ENCODE results near the gene BEGAIN.

Gene BEGAIN

GRCh38 chr14:100548295-100548655, 38.9 kb downstream of the BEGAIN start:
- DNase-seq, result no peak

DNA sequence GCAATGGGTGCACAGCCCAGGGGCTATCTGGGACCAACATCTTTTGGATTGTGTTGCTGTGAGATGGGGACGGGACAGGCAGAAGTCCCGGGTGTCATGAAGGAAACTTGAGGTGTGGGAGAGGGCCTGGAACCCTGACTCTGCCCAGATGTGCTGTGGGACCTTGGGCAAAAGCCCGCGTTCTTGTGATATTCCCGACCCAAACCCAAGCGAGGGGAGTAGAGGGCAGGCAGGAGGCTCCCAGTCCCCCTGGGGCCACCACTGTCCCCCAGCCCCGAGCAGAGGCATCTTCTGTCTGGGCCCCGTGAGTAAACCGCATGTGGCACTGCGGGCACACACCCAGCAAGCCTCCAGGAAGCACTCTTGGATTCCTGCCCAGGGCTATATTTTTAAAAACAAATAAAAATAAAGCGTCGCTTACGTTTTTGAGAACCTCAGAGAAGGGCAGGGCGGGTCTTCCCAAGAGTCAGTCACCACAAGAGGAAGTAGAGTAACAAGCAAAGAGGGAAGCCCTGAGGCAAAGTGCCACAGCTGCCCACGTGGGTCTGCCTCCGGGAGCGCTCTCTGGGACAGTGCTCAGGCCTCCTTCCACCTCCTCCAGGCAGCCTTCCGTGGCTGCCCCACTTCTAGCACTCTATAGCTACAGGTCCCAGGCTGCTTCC, 39.5 kb downstream of the BEGAIN start:
- DNase-seq, result no peak

DNA sequence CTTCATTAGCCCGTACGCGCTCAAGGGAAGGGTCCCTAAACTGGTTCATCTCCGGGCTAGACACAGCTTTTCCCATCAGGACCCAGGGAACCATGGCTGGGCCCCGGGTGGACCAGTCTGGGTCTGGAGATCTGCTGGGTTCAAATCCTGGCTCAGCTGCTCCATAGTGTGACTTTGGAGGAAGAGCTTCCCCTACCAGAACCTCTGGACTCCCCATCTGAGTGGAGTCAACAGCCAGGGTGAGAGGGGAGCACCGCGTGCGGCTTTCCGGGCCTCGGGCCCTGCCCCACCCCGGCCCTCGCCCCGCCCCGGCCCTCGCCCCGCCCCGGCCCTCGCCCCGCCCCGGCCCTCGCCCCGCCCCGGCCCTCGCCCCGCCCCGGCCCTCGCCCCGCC, 41.2 kb downstream of the BEGAIN start:
- no peak for DNase-seq

DNA sequence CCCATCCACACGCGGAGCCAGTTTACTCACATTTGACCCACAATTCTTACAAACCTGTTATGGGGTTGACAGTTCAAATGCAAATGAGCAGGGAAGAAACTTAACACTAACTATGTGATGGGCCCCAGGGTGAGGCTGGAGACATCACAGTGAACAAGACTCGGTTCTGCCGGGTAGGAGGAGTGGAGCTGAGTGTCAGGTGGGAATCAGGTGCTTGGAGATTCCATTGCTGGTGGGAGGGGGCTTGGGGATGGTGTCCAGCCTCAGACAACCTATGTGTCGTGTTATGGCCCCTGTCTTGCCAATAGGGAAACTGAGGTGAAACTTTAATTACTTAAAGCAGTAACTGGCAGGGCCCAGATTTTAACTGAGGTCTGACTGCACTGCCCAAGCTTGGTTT, 41.9 kb downstream of the BEGAIN start:
- DNase-seq, result no peak

GRCh38 chr14:100544506-100545141, 42.6 kb downstream of the BEGAIN start:
- no peak for DNase-seq

- DNase-seq, result no peak
Measured at GRCh38 chr14:100543471-100544455, 43.5 kb downstream of the BEGAIN start.

- no peak for DNase-seq
Measured at GRCh38 chr14:100542619-100543205, 44.5 kb downstream of the BEGAIN start.

- DNase-seq, result no peak
Measured at GRCh38 chr14:100541621-100542560, 45.3 kb downstream of the BEGAIN start.

GRCh38 chr14:100540926-100541620, 46.1 kb downstream of the BEGAIN start:
- DNase-seq, result no peak

DNA sequence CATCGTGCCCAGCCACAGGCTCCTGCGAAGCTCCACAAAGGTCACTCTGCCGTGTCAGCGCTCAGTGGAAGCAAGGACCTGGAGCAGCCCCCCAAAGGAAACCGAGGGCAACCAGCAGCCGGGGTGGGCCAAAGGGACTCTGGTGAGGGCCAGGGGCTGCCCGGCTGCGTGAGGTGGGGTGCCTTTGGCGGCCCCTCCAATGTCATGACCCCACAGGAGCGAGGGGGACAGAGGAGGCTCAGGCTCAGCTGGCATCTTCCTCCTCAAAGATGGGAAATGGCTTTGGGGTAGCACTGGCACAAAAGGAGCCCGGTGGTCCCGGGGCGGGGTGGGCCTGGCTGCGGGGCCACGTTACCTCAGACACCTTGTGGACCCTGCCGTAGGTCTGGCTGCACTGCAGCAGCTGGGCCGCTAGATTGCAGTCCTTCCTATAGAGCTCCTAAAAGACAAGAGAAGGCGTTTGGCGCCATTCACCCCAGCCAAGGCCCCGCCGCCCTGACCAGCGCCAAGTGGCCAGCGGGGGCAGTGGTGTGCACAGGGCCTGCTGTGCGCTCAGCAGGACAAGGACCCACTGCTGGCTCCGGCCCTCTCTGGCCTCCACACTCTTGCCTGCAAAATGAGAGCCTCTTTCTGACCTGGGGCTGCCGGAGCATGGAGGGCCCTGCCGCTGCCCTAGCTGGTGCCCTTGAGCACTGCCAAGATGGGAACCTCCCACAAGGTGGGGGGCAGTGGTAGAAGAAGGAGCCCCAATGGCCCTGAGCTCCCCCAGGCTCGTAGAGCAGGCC, 46.9 kb downstream of the BEGAIN start:
- DNase-seq, result no peak

DNA sequence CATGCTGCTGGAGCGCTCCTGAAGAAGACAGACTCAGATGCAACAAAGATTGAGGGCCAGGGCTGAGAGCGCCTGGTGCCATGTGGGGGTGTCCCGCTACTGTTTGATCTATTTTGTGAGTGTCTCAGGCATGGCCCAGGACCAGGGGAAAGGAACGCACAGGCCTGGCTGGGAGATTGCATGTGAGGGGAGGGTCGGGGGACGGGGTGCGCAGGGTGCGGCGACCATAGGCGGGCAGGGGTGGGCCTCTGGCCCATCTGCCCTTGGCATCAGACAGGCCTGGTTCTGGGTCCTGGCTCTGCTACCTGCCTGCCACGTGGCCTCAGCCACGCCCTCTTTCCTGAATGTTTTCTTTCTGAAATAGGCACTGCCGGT, 47.5 kb downstream of the BEGAIN start:
- DNase-seq, result no peak

- DNase-seq, result no peak
Measured at GRCh38 chr14:100539003-100539660, 48.1 kb downstream of the BEGAIN start.

GRCh38 chr14:100538351-100539002, 48.7 kb downstream of the BEGAIN start:
- no peak for DNase-seq

DNA sequence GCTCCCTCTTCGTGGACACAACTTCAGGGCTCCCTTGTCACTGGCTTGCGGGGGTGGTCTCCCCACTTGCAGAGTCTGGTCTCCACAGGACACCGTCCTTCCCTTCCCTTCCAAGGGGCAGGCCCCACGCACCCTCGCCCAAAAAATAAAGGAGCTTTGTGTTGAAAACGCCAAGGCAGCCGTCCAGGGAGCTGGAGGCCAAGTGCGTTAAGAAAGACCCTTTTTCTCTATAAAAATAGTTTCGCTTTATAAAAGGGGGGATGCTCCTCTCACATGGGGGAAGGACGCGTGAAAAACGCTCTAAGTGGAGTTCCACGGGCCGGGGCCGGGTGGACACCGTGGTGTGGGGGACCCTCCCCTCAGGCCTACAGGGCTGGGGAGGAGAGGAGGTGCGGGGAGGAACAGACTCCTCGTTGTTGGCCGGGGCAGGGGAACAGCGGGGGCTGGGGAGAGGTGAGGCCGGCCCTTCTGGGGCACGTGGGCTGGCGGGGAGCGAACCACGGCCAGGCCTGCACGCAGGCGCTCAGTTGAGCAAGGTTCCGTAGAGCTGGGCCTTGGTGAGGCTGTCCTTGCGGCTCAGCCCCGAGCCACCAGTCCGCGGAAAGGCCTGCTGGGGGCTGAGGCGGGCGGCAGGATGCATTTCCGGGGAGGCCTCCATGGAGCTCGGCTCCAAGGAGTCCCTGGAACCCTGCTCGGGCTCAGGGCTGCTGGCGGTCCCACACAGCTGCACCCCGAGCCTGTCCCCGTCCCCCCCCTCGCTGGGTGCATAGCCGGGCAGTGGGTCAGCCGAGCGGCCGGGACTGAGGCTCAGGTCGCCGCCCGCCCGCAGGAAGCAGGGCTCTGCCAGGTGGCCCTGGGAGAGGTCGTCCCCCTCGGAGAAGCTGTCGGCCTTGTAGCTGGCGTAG, 49.5 kb downstream of the BEGAIN start:
- DNase-seq, result no peak

DNA sequence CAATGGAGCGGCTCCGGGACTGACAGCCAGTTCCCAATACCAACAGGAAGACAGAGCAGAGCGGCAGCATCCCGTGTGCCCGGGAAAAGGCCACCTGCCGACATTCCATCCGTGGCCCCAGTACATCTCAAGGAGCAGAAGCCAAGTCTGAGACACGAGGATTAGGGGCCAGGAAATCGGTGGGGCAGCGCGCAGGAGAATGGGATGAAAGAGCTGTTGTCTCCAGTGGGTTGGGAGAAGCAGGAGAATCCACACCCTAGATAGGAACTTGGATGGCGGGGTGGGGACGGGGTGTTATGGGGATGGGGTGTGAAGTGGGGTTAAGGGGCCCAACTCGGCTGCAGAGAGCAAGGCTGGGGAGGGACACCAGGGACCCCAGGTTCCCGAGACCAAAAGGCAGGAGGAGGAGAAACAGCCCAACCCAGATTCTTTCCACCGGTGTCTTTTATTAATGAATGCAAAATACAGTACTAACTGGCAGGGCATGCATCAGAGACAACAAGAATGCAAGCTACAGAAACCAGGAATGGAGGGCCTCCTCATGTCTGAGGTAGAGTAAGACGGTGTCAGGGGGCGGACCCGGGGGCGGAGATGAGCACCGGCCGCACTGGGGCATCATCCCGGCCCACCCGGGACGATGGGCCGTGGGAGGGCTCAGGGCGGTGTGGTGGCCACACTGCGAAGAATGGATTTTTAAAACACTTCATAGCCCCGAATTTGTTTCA, 50.3 kb downstream of the BEGAIN start:
- DNase-seq, result no peak

GRCh38 chr14:100536121-100536510, 51.1 kb downstream of the BEGAIN start:
- no peak for DNase-seq

DNA sequence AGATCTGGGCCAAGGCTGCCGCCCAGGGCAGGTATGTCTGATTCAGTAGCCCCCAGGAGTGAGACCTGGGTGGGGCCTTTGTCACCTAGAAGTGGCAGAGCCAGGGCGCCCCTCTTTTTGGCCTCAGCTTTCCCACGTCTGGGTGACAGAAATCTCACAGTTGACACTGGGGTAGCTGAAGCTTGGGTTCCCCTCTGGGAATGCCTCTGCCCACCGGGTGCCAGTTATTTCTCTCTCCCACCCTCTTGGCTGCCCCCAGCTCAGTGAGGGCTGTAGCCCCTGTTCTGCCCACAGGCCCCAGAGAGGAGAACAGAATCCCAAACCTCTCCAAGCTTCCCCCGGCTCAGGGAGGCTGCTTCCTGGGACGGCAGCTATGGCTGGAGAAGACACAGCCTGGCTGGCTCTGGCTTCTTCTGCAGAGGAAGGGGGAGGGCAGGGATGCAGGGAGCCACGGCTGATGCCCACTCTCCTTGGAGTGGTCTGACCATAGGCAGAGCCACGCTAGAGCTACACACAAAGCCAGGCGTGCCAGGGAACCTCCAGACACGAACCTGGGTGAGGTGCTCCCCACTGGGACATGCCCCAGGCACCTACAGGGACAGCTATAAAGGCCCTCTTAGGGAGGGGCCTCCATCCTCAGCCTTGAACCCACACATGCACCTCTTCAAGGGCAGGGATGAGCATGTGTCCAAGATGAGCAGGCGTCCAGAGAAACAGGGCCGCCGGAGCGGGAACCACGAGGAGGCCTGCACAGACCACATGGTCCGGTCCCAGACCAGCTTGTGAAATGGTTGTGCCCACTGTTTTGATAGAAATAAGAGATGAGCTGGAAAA, 51.7 kb downstream of the BEGAIN start:
- DNase-seq, result no peak

Measured in SW 1271 (cell line).